HEK293 (cell line): Measurements from ENCODE around the gene TRAPPC10.

Experiments
- CTCF ChIA-PET: fragments of 350-600 bp; formaldehyde crosslinking; extraction: SDS; loops from one replicate; lab custom pipeline; 2021; ENCODE audit warnings: antibody characterized with exemption; lab: Yijun Ruan, JAX
- POLR2A ChIA-PET: fragments of 300-600 bp; formaldehyde crosslinking; extraction: SDS; loops from one replicate; lab custom pipeline; 2020; ENCODE audit warnings: antibody characterized with exemption, inconsistent platforms; lab: Yijun Ruan, JAX
- H3K27ac ChIP-seq: fragments of 200-500 bp; sonication (Bioruptor generic); 2 replicates; pipeline ENCODE4 v1.5.1; 2014; ENCODE audit warnings: low read depth, low read length, control low read depth, inconsistent platforms; ENCODE audit errors: extremely low read depth
- H3K36me3 ChIP-seq, 2 experiments: fragments of 200-500 bp in 1 of 2; sonication (Bioruptor generic) in 1 of 2; 1 replicate in 1 of 2; 2 replicates in 1 of 2; pipeline ENCODE4 v1.5.1; 2014 to 2017; ENCODE audit warnings: inconsistent platforms in 2 of 2, low read length in 2 of 2; ENCODE audit not compliant: control insufficient read depth in 2 of 2, insufficient read depth in 1 of 2
- H3K4me1 ChIP-seq: fragments of 200-500 bp; sonication (Bioruptor generic); 2 replicates; pipeline ENCODE4 v1.5.1; 2014; ENCODE audit warnings: mild to moderate bottlenecking, low read length, inconsistent platforms; ENCODE audit not compliant: control insufficient read depth, insufficient read depth
- H3K4me3 ChIP-seq: 2 replicates; pipeline ENCODE4 v1.5.1; 2011; ENCODE audit warnings: low read depth, mild to moderate bottlenecking, control low read depth, low read length, moderate library complexity
- H3K9me3 ChIP-seq: fragments of 200-500 bp; sonication (Bioruptor generic); 2 replicates; pipeline ENCODE4 v1.5.1; 2014; ENCODE audit warnings: low read depth, low read length, inconsistent platforms; ENCODE audit not compliant: control insufficient read depth, insufficient read depth
- GLIS1 ChIP-seq: fragments of 450-650 bp; formaldehyde crosslinking; IDR thresholded peaks from 2 replicates; pipeline ENCODE4 v1.5.1; 2016; ENCODE audit warnings: missing biosample characterization, missing genetic modification characterization
- MYNN ChIP-seq: fragments of 450-650 bp; formaldehyde crosslinking; IDR thresholded peaks from 2 replicates; pipeline ENCODE4 v1.5.1; 2016; ENCODE audit warnings: missing biosample characterization, missing genetic modification characterization, borderline replicate concordance
- PRDM10 ChIP-seq: fragments of 450-650 bp; formaldehyde crosslinking; IDR thresholded peaks from 2 replicates; pipeline ENCODE4 v1.5.1; 2016; ENCODE audit warnings: missing biosample characterization, missing genetic modification characterization
- PRDM2 ChIP-seq: fragments of 450-650 bp; formaldehyde crosslinking; IDR thresholded peaks from 2 replicates; pipeline ENCODE4 v1.5.1; 2016; ENCODE audit warnings: missing biosample characterization, missing genetic modification characterization, borderline replicate concordance
- ZBTB49 ChIP-seq: fragments of 450-650 bp; formaldehyde crosslinking; IDR thresholded peaks from 2 replicates; pipeline ENCODE4 v1.5.1; 2016; ENCODE audit warnings: missing biosample characterization, missing genetic modification characterization, low read depth
- ZNF112 ChIP-seq: fragments of 450-650 bp; formaldehyde crosslinking; IDR thresholded peaks from 2 replicates; pipeline ENCODE4 v1.5.0; 2017; ENCODE audit warnings: missing biosample characterization, missing genetic modification characterization
- ZNF114 ChIP-seq: fragments of 450-650 bp; formaldehyde crosslinking; IDR thresholded peaks from 2 replicates; pipeline ENCODE4 v1.5.0; 2017; ENCODE audit warnings: missing biosample characterization, missing genetic modification characterization
- ZNF121 ChIP-seq: fragments of 450-650 bp; formaldehyde crosslinking; IDR thresholded peaks from 2 replicates; pipeline ENCODE4 v1.5.1; 2016; ENCODE audit warnings: missing biosample characterization, missing genetic modification characterization
- ZNF23 ChIP-seq: fragments of 450-650 bp; formaldehyde crosslinking; IDR thresholded peaks from 2 replicates; pipeline ENCODE4 v1.5.1; 2016; ENCODE audit warnings: missing biosample characterization, missing genetic modification characterization, borderline replicate concordance
- ZNF280C ChIP-seq: fragments of 450-650 bp; formaldehyde crosslinking; IDR thresholded peaks from 2 replicates; pipeline ENCODE4 v1.5.1; 2016; ENCODE audit warnings: missing biosample characterization, missing genetic modification characterization
- ZNF354C ChIP-seq: fragments of 450-650 bp; formaldehyde crosslinking; IDR thresholded peaks from 2 replicates; pipeline ENCODE4 v1.5.1; 2016; ENCODE audit warnings: missing biosample characterization, missing genetic modification characterization, low read depth, borderline replicate concordance
- ZNF513 ChIP-seq: fragments of 450-650 bp; IDR thresholded peaks from 2 replicates; pipeline ENCODE4 v1.5.1; 2018; ENCODE audit warnings: missing biosample characterization, missing genetic modification characterization
- ZNF544 ChIP-seq: fragments of 450-650 bp; formaldehyde crosslinking; IDR thresholded peaks from 2 replicates; pipeline ENCODE4 v1.5.0; 2017; ENCODE audit warnings: missing biosample characterization, missing genetic modification characterization
- ZNF621 ChIP-seq: fragments of 450-650 bp; formaldehyde crosslinking; IDR thresholded peaks from 2 replicates; pipeline ENCODE4 v1.5.1; 2017; ENCODE audit warnings: missing biosample characterization, missing genetic modification characterization
- ZNF701 ChIP-seq: fragments of 450-650 bp; formaldehyde crosslinking; IDR thresholded peaks from 2 replicates; pipeline ENCODE4 v1.5.1; 2016; ENCODE audit warnings: missing biosample characterization, missing genetic modification characterization
- ZSCAN18 ChIP-seq: fragments of 450-650 bp; formaldehyde crosslinking; IDR thresholded peaks from 2 replicates; pipeline ENCODE4 v1.5.1; 2016; ENCODE audit warnings: missing biosample characterization, missing genetic modification characterization

TRAPPC10 gene

GRCh38 chr21:44003307-44003966, 8.7 kb upstream of the TRAPPC10 start:
- H3K27ac ChIP-seq: no peak overlapping the region
- TF ChIP-seq ZNF354C (tag by site-specific recombination) (no peak), ZNF280C (tag by site-specific recombination) (no peak), PRDM2 (tag by site-specific recombination) (no peak), ZNF121 (tag by site-specific recombination) (peak; percentile 98)
- CTCF ChIA-PET: no interaction called here
- H3K36me3 ChIP-seq: no peaks in the 10 kb centered on the region
- H3K4me3 ChIP-seq: no peak overlapping the region
- no peaks in the 10 kb centered on the region for H3K4me1 ChIP-seq
- H3K9me3 ChIP-seq: no peaks in the 10 kb centered on the region
- POLR2A ChIA-PET: no interaction called here

GRCh38 chr21:44005071-44005470, 7.0 kb upstream of the TRAPPC10 start:
- H3K36me3 ChIP-seq: no peaks in the 10 kb centered on the region
- POLR2A ChIA-PET: no interaction called here
- CTCF ChIA-PET: no interaction called here
- no peak overlapping the region for H3K27ac ChIP-seq
- no peaks in the 10 kb centered on the region for H3K9me3 ChIP-seq
- H3K4me1 ChIP-seq: no peaks in the 10 kb centered on the region
- no peak overlapping the region for H3K4me3 ChIP-seq
- TF ChIP-seq ZNF23 (tag by site-specific recombination) (no peak), ZNF513 (no peak), ZNF114 (tag by site-specific recombination) (no peak), ZNF621 (tag by site-specific recombination) (no peak), GLIS1 (no peak), ZSCAN18 (no peak), ZNF112 (tag by site-specific recombination) (no peak), ZNF544 (tag by site-specific recombination) (no peak), PRDM10 (tag by site-specific recombination) (no peak), ZBTB49 (tag by site-specific recombination) (no peak), MYNN (no peak), ZNF701 (tag by site-specific recombination) (no peak)
